ENCODE data around the gene GLA. TPM values are rescaled to one million over a fixed set of nuclear protein-coding genes. Genes with fewer than 3 reads are reported as not detected.

GLA gene
- total and polyA plus RNA-seq, 9 of the 15 experiments (the other 6 are each of a cell fraction or from before 2014, with no cell fraction given), result 41.7 to 146 (median 73.8) TPM

GRCh38 chrX:101390664-101391525 is 16.8 kb downstream of the GLA start, which contains the start of gene RPL36A (continued):
- TF ChIP-seq TFAP4 (CRISPR knock-in tag; IDR thresholded peaks at IDR 0.05; ENCODE audit: borderline replicate concordance) (peak; percentile 59; the same call in 1 of the 2 replicates), ZNF274 (IDR thresholded peaks at IDR 0.05; ENCODE audit: borderline replicate concordance, low read depth, low read length) (no peak), DDX20 (tag; IDR thresholded peaks at IDR 0.05; ENCODE audit: low read depth) (no peak), PHB (CRISPR knock-in tag; IDR thresholded peaks at IDR 0.05) (no peak), PREB (CRISPR knock-in tag; IDR thresholded peaks at IDR 0.05) (0 out of 2 replicates have a peak, but pooled peaks have one; percentile 73), BRF1 (IDR thresholded peaks at IDR 0.05; ENCODE audit: borderline replicate concordance, extremely low read depth, insufficient read length) (no peak), NR0B1 (IDR thresholded peaks at IDR 0.05; ENCODE audit: partially characterized antibody) (no peak), ZNF695 (CRISPR knock-in tag; IDR thresholded peaks at IDR 0.05) (no peak), HMGN3 (IDR thresholded peaks at IDR 0.05; ENCODE audit: borderline replicate concordance, extremely low read depth, insufficient read length, low read depth, low read length) (no peak), ZNF830 (CRISPR knock-in tag; IDR thresholded peaks at IDR 0.05) (0 out of 2 replicates have a peak, but pooled peaks have one; percentile 39), FIP1L1 (IDR thresholded peaks at IDR 0.05; ENCODE audit: low read depth, low read length, poor library complexity, severe bottlenecking) (no peak), MTA1 (IDR thresholded peaks at IDR 0.05; ENCODE audit: borderline replicate concordance) (no peak), ZNF57 (CRISPR knock-in tag; IDR thresholded peaks at IDR 0.05) (no peak), VEZF1 (CRISPR knock-in tag; IDR thresholded peaks at IDR 0.05) (peak; percentile 61), MYC (IDR thresholded peaks at IDR 0.05; ENCODE audit: low read depth, low read length) (peak; percentile 97), MYC (CRISPR knock-in tag; IDR thresholded peaks at IDR 0.05; ENCODE audit: borderline replicate concordance, low read depth) (peak; percentile 93), ZNF699 (CRISPR knock-in tag; IDR thresholded peaks at IDR 0.05; ENCODE audit: insufficient replicate concordance) (no peak), ZNF232 (CRISPR knock-in tag; IDR thresholded peaks at IDR 0.05) (no peak), NR2F6 (CRISPR knock-in tag; IDR thresholded peaks at IDR 0.05) (no peak), HOMEZ (CRISPR knock-in tag; IDR thresholded peaks at IDR 0.05) (no peak), ESRRA (IDR thresholded peaks at IDR 0.05; ENCODE audit: borderline replicate concordance, low read depth) (peak; percentile 84; the same call in 1 of the 2 replicates)

Measured in K562 (cell line).